HepG2 (cell line): ENCODE measurements around the gene ARHGEF11. TPM values are rescaled to one million over a fixed set of nuclear protein-coding genes. Genes with fewer than 3 reads are reported as not detected.

Source experiments
- ATAC-seq: fragments of 200-7000 bp; cut with Tn5 transposase; 3 replicates; pipeline ENCODE4 v1.9.1; 2020; ENCODE audit warnings: mild to moderate bottlenecking, moderate library complexity
- BruUV-seq: library from RNA; stranded (reverse); fragments of 400-500 nt; replicated peaks from 2 replicates; lab custom pipeline; 2021; lab: Mats Ljungman, UMichigan
- CTCF ChIA-PET: fragments of 300-600 bp; formaldehyde crosslinking; extraction: SDS; loops from one replicate; lab custom pipeline; 2021; ENCODE audit warnings: low total read pairs, inconsistent platforms, low intra/inter-chr PET ratio; lab: Yijun Ruan, JAX
- POLR2A ChIA-PET: fragments of 350-600 bp; sonication (Branson Sonifier 250); formaldehyde crosslinking; loops from one replicate; lab custom pipeline; 2020; ENCODE audit warnings: antibody characterized with exemption, inconsistent platforms; lab: Yijun Ruan, JAX
- DNase-seq: peaks from one replicate; pipeline ENCODE4 v3.0.0-alpha.2; 2015; ENCODE audit warnings: low spot score
- FAIRE-seq: peaks from 3 replicates; lab custom pipeline; 2011; peaks lifted over from hg19 to GRCh38; lab: Jason Lieb, UNC
- H2AFZ ChIP-seq: one replicate; pipeline ENCODE4 v1.6.1; 2011; ENCODE audit warnings: low read length, inconsistent platforms
- H3K27ac ChIP-seq: fragments of 300-600 bp; 3 replicates; pipeline ENCODE4 v1.8.0; 2011; ENCODE audit warnings: mixed run types, mild to moderate bottlenecking, mixed read lengths, low read length, inconsistent platforms; ENCODE audit not compliant: insufficient read depth; ENCODE audit errors: extremely low read length
- H3K27me3 ChIP-seq, 2 experiments: fragments of 200-600 bp in 1 of 2; 2 replicates in 1 of 2; 3 replicates in 1 of 2; pipeline versions ENCODE4 v1.6.0 to v1.8.0; 2011; ENCODE audit warnings: low read length in 2 of 2, mild to moderate bottlenecking in 2 of 2, moderate library complexity in 2 of 2, inconsistent platforms in 1 of 2; ENCODE audit not compliant: insufficient read depth in 2 of 2, control insufficient read depth in 1 of 2
- H3K36me3 ChIP-seq, 2 experiments: fragments of 200-600 bp in 1 of 2; replicated peaks in 1 of 2; 2 replicates in 1 of 2; 3 replicates in 1 of 2; pipeline versions ENCODE4 v1.5.1 to v1.8.0; 2011; ENCODE audit warnings: low read length in 2 of 2, inconsistent platforms in 1 of 2; ENCODE audit not compliant: insufficient read depth in 2 of 2, control insufficient read depth in 1 of 2
- H3K4me1 ChIP-seq: 2 replicates; pipeline ENCODE4 v1.5.1; 2012; ENCODE audit warnings: low read length, inconsistent platforms; ENCODE audit not compliant: insufficient read depth
- H3K4me2 ChIP-seq: 2 replicates; pipeline ENCODE4 v1.6.0; 2011; ENCODE audit warnings: low read depth, low read length, inconsistent platforms
- H3K4me3 ChIP-seq, 3 experiments: fragments of 200-600 bp in 1 of 3; sonication (generic), shearing (Covaris generic) in 1 of 3; replicated peaks in 1 of 3; 2 replicates each; pipeline ENCODE4 v1.5.1; 2011 to 2016; ENCODE audit warnings: low read length in 3 of 3, inconsistent platforms in 2 of 3, low read depth in 2 of 3, mild to moderate bottlenecking in 2 of 3, control low read depth in 1 of 3, mixed read lengths in 1 of 3; ENCODE audit not compliant: insufficient read depth in 1 of 3
- H3K79me2 ChIP-seq: one replicate; pipeline ENCODE4 v1.6.1; 2011; ENCODE audit warnings: low read length, inconsistent platforms; ENCODE audit not compliant: insufficient read depth
- H3K9ac ChIP-seq: 2 replicates; pipeline ENCODE4 v1.6.0; 2011; ENCODE audit warnings: mild to moderate bottlenecking, low read depth, low read length, inconsistent platforms; ENCODE audit not compliant: insufficient read depth
- H3K9me3 ChIP-seq: 2 replicates; pipeline ENCODE4 v1.5.1; 2012; ENCODE audit warnings: mild to moderate bottlenecking, low read length
- H4K20me1 ChIP-seq: 2 replicates; pipeline ENCODE4 v1.6.0; 2011; ENCODE audit warnings: inconsistent platforms, mild to moderate bottlenecking, low read length, moderate library complexity; ENCODE audit not compliant: insufficient read depth
- ARNT2 ChIP-seq: sonication (generic); formaldehyde crosslinking; IDR thresholded peaks from 2 replicates; pipeline ENCODE4 v1.8.0; 2022; ENCODE audit warnings: mild to moderate bottlenecking, low read depth, missing genetic modification reagents, moderate library complexity
- CBX5 ChIP-seq: sonication (generic); formaldehyde crosslinking; IDR thresholded peaks from 2 replicates; pipeline ENCODE4 v1.4.0; 2020; ENCODE audit warnings: missing genetic modification reagents, borderline replicate concordance
- CREB1 ChIP-seq, 2 experiments: fragments of 450-650 bp in 1 of 2; IDR thresholded peaks; 2 replicates each; pipeline ENCODE4 v1.6.1; 2016 to 2017; ENCODE audit warnings: control low read depth in 1 of 2, mild to moderate bottlenecking in 1 of 2, missing compliant biosample characterization in 1 of 2, missing genetic modification characterization in 1 of 2
- DMAP1 ChIP-seq: IDR thresholded peaks from 2 replicates; pipeline ENCODE4 v1.6.1; 2016
- GATAD1 ChIP-seq: IDR thresholded peaks from 2 replicates; pipeline ENCODE4 v1.6.1; 2016; ENCODE audit warnings: missing genetic modification reagents, missing compliant biosample characterization
- KAT8 ChIP-seq: IDR thresholded peaks from 2 replicates; pipeline ENCODE4 v1.6.1; 2016; ENCODE audit warnings: missing genetic modification reagents, missing compliant biosample characterization
- NFYB ChIP-seq: sonication (generic); formaldehyde crosslinking; IDR thresholded peaks from 2 replicates; pipeline ENCODE4 v1.4.0; 2020; ENCODE audit warnings: missing genetic modification reagents
- RFX1 ChIP-seq: fragments of 450-650 bp; IDR thresholded peaks from 2 replicates; pipeline ENCODE4 v1.6.1; 2017
- TAF1 ChIP-seq: sonication (generic); formaldehyde crosslinking; IDR thresholded peaks from 2 replicates; pipeline ENCODE4 v1.4.0; 2020; ENCODE audit warnings: missing genetic modification reagents
- TFDP2 ChIP-seq: sonication (generic); formaldehyde crosslinking; IDR thresholded peaks from 2 replicates; pipeline ENCODE4 v1.4.0; 2020; ENCODE audit warnings: missing genetic modification reagents
- THAP8 ChIP-seq: sonication (generic); formaldehyde crosslinking; IDR thresholded peaks from 2 replicates; pipeline ENCODE4 v1.5.1; 2020; ENCODE audit warnings: missing genetic modification reagents, mild to moderate bottlenecking, borderline replicate concordance
- YEATS4 ChIP-seq: sonication (generic); formaldehyde crosslinking; IDR thresholded peaks from 2 replicates; pipeline ENCODE4 v1.4.0; 2020; ENCODE audit warnings: missing genetic modification reagents, borderline replicate concordance
- ZNF142 ChIP-seq: sonication (generic); formaldehyde crosslinking; IDR thresholded peaks from 2 replicates; pipeline ENCODE4 v1.4.0; 2020; ENCODE audit warnings: missing genetic modification reagents
- ZNF430 ChIP-seq: sonication (generic); formaldehyde crosslinking; IDR thresholded peaks from 2 replicates; pipeline ENCODE4 v1.9.0; 2021; ENCODE audit warnings: mild to moderate bottlenecking, missing genetic modification reagents
- ZNF557 ChIP-seq: sonication (generic); formaldehyde crosslinking; IDR thresholded peaks from 2 replicates; pipeline ENCODE4 v1.4.0; 2020; ENCODE audit warnings: missing genetic modification reagents
- WGBS: methylation state at CpG from one replicate; pipeline ENCODE4 v1.1.6; 2017; ENCODE audit warnings: low lambda C conversion rate; 5-methylcytosine and 5-hydroxymethylcytosine counted together
- in situ Hi-C: cut with HindIII; loops from 2 replicates; pipeline ENCODE4 v1.10.0; 2017; ENCODE audit warnings: low pct_unique_long_range_greater_than_20kb; ENCODE audit not compliant: extremely low pct_ligation_motif_present
- intact Hi-C: fragments of 100-400 bp; cut with micrococcal nuclease; formaldehyde crosslinking; loops from one replicate; pipeline ENCODE4 v1.10.0; 2022; ENCODE audit not compliant: unreplicated experiment
- polyA plus RNA-seq, 8 experiments: library from polyadenylated mRNA; depleted of rRNA in 3 of 8; stranded (reverse) in 7 of 8; unstranded in 1 of 8; fragments of >200 nt; fragmentation: Illumina TruSeq in 4 of 8; extraction: Trizol in 4 of 8; gene quantifications; 2 replicates each; pipeline versions ENCODE4 v1.2.1 to v1.2.3, GENCODE V29; 2011 to 2016; ENCODE audit warnings: low read depth in 4 of 8, missing spikeins in 1 of 8, mixed read lengths in 1 of 8; ENCODE audit not compliant: insufficient read depth in 1 of 8
- total RNA-seq, 5 experiments: library from RNA; depleted of rRNA; stranded (reverse); fragments of >200 nt; fragmentation: Illumina TruSeq; extraction: Trizol; gene quantifications; 2 replicates each; pipeline ENCODE4 v1.2.3, GENCODE V29; 2016; ENCODE audit warnings: low read depth in 1 of 5

Gene ARHGEF11
- total and polyA plus RNA-seq, 2 of the 13 experiments (the other 11 are each of a cell fraction or from before 2014, with no cell fraction given) = 16.5 to 21.2 TPM

GRCh38 chr1:156886583-156887281, 158.8 kb downstream of the ARHGEF11 start:
- Histone ChIP-seq H4K20me1 (no peaks in the 10 kb centered on the region), H3K4me3 (no peak overlapping the region), H3K9ac (no peak overlapping the region), H3K9me3 (no peaks in the 10 kb centered on the region), H3K4me1 (no peaks in the 10 kb centered on the region), H3K4me2 (no peak overlapping the region), H3K27ac (no peak overlapping the region), H3K27me3 (peaks cover 4 to 74% of the 10 kb centered on the region in 2 experiments), H3K36me3 (no peaks in the 10 kb centered on the region), H3K79me2 (no peaks in the 10 kb centered on the region), H2AFZ (no peak overlapping the region)
- POLR2A ChIA-PET = no interaction called here
- ATAC-seq (no peak), DNase-seq (no peak), FAIRE-seq (no peak)
- 19% methylated on average over 6 of the region's 6 CpGs for WGBS
- intact Hi-C loops = no loop called here
- in situ Hi-C loops = no loop called here
- BruUV-seq = no TSS peak
- CTCF ChIA-PET = no interaction called here
- TF ChIP-seq TAF1 (CRISPR knock-in tag) (no peak), THAP8 (CRISPR knock-in tag) (no peak), ZNF142 (CRISPR knock-in tag) (no peak), KAT8 (CRISPR knock-in tag) (no peak), YEATS4 (CRISPR knock-in tag) (no peak), DMAP1 (CRISPR knock-in tag) (no peak), ARNT2 (CRISPR knock-in tag) (no peak), CREB1 (IDR thresholded peaks at IDR 0.05) (no peak), CREB1 (CRISPR knock-in tag; IDR thresholded peaks at IDR 0.05) (no peak), ZNF557 (CRISPR knock-in tag) (no peak), GATAD1 (no peak), RFX1 (no peak), NFYB (CRISPR knock-in tag) (no peak), ZNF430 (CRISPR knock-in tag) (no peak), CBX5 (CRISPR knock-in tag) (no peak), TFDP2 (no peak)
